WTC11 (cell line): ENCODE measurements around the gene ZNF516. TPM values are rescaled to one million over a fixed set of nuclear protein-coding genes. Genes with fewer than 3 reads are reported as not detected.

Source experiments
- ATAC-seq: fragments of 200-7000 bp; cut with Tn5 transposase; 2 replicates; pipeline ENCODE4 v1.10.0; 2021; ENCODE audit warnings: mild to moderate bottlenecking, moderate library complexity
- CTCF ChIA-PET: fragments of 300-600 bp; sonication (Branson Sonifier 250); formaldehyde crosslinking; loops from one replicate; lab custom pipeline; 2021; ENCODE audit warnings: antibody characterized with exemption; lab: Charles Lee
- POLR2A ChIA-PET: fragments of 350-600 bp; sonication (Branson Sonifier 250); formaldehyde crosslinking; loops from one replicate; lab custom pipeline; 2021; ENCODE audit warnings: antibody characterized with exemption; lab: Charles Lee
- DNase-seq: peaks from one replicate; pipeline ENCODE4 v3.0.0; 2021; ENCODE audit warnings: low spot score
- H3K27ac Mint-ChIP-seq: 2 replicates; pipeline ENCODE4 v1.8.0; 2021; ENCODE audit warnings: mixed read lengths
- H3K27me3 Mint-ChIP-seq: 2 replicates; pipeline ENCODE4 v1.8.0; 2021; ENCODE audit warnings: low read depth, mild to moderate bottlenecking, moderate library complexity, mixed read lengths
- H3K36me3 Mint-ChIP-seq: 2 replicates; pipeline ENCODE4 v1.8.0; 2021; ENCODE audit warnings: mixed read lengths
- H3K4me1 Mint-ChIP-seq: 2 replicates; pipeline ENCODE4 v1.8.0; 2022; ENCODE audit warnings: mixed read lengths
- H3K4me3 Mint-ChIP-seq: 2 replicates; pipeline ENCODE4 v1.8.0; 2021; ENCODE audit warnings: mild to moderate bottlenecking, moderate library complexity, mixed read lengths
- H3K9me3 Mint-ChIP-seq: 2 replicates; pipeline ENCODE4 v1.8.0; 2021; ENCODE audit warnings: mixed read lengths
- FOXK1 ChIP-seq: sonication (generic); formaldehyde crosslinking; IDR thresholded peaks from 2 replicates; pipeline ENCODE4 v1.8.0; 2022; ENCODE audit warnings: mild to moderate bottlenecking, moderate library complexity, missing genetic modification reagents
- KAT7 ChIP-seq: sonication (generic); formaldehyde crosslinking; IDR thresholded peaks from 2 replicates; pipeline ENCODE4 v1.8.1; 2023; ENCODE audit warnings: missing genetic modification reagents, mild to moderate bottlenecking, borderline replicate concordance
- NFATC4 ChIP-seq: fragments of 250-450 bp; sonication (Bioruptor Pico); IDR thresholded peaks from 2 replicates; pipeline ENCODE4 v1.9.0; 2021; ENCODE audit warnings: mild to moderate bottlenecking
- NR1H2 ChIP-seq: sonication (generic); formaldehyde crosslinking; IDR thresholded peaks from 2 replicates; pipeline ENCODE4 v1.9.0; 2021; ENCODE audit warnings: mild to moderate bottlenecking, moderate library complexity, missing genetic modification reagents
- NR2C2 ChIP-seq: sonication (generic); formaldehyde crosslinking; IDR thresholded peaks from 2 replicates; pipeline ENCODE4 v1.8.0; 2022; ENCODE audit warnings: mild to moderate bottlenecking, missing genetic modification reagents
- PRRX2 ChIP-seq: fragments of 250-450 bp; sonication (Bioruptor Pico); IDR thresholded peaks from 2 replicates; pipeline ENCODE4 v1.8.0; 2021; ENCODE audit warnings: mild to moderate bottlenecking
- RELA ChIP-seq: sonication (generic); formaldehyde crosslinking; IDR thresholded peaks from 2 replicates; pipeline ENCODE4 v1.8.1; 2022; ENCODE audit warnings: missing genetic modification reagents, mild to moderate bottlenecking, borderline replicate concordance
- RORB ChIP-seq: fragments of 250-450 bp; sonication (Bioruptor Pico); IDR thresholded peaks from 2 replicates; pipeline ENCODE4 v1.9.0; 2021; ENCODE audit warnings: mild to moderate bottlenecking
- SMAD4 ChIP-seq: sonication (generic); formaldehyde crosslinking; IDR thresholded peaks from 2 replicates; pipeline ENCODE4 v1.8.0; 2022; ENCODE audit warnings: mild to moderate bottlenecking, missing genetic modification reagents
- SP1 ChIP-seq: sonication (generic); formaldehyde crosslinking; conservative IDR thresholded peaks from 2 replicates; pipeline ENCODE4 v1.8.1; 2022; ENCODE audit warnings: missing genetic modification reagents
- ZNF232 ChIP-seq: sonication (generic); formaldehyde crosslinking; IDR thresholded peaks from 2 replicates; pipeline ENCODE4 v1.8.0; 2022; ENCODE audit warnings: mild to moderate bottlenecking, missing genetic modification reagents
- ZNF671 ChIP-seq: fragments of 250-450 bp; sonication (Bioruptor Pico); IDR thresholded peaks from 2 replicates; pipeline ENCODE4 v1.8.0; 2021; ENCODE audit warnings: mild to moderate bottlenecking
- total RNA-seq: library from RNA; stranded (reverse); gene quantifications from 3 replicates; pipeline ENCODE4 v1.2.3, GENCODE V29; 2021
- TF ChIP-seq, protein P1 (sequence below): sonication (generic); formaldehyde crosslinking; IDR thresholded peaks from 2 replicates; pipeline ENCODE4 v1.8.0; 2022; ENCODE audit warnings: mild to moderate bottlenecking, missing genetic modification reagents
- TF ChIP-seq, protein P2 (sequence below): sonication (generic); formaldehyde crosslinking; IDR thresholded peaks from 2 replicates; pipeline ENCODE4 v1.8.1; 2023; ENCODE audit warnings: mild to moderate bottlenecking, missing genetic modification reagents, borderline replicate concordance
- TF ChIP-seq, protein P3 (sequence below): fragments of 250-450 bp; sonication (Bioruptor Pico); IDR thresholded peaks from 2 replicates; pipeline ENCODE4 v1.8.0; 2021; ENCODE audit warnings: mild to moderate bottlenecking
- TF ChIP-seq, protein P4 (sequence below): sonication (generic); formaldehyde crosslinking; IDR thresholded peaks from 2 replicates; pipeline ENCODE4 v1.8.0; 2022; ENCODE audit warnings: mild to moderate bottlenecking, missing genetic modification reagents
- TF ChIP-seq, protein P5 (sequence below): sonication (generic); formaldehyde crosslinking; IDR thresholded peaks from 2 replicates; pipeline ENCODE4 v1.8.1; 2022; ENCODE audit warnings: mild to moderate bottlenecking, missing genetic modification reagents, moderate library complexity, borderline replicate concordance
- TF ChIP-seq, protein P6 (sequence below): sonication (generic); formaldehyde crosslinking; IDR thresholded peaks from 2 replicates; pipeline ENCODE4 v1.8.1; 2023; ENCODE audit warnings: mild to moderate bottlenecking, missing genetic modification reagents, moderate library complexity
- TF ChIP-seq, protein P7 (sequence below): sonication (generic); formaldehyde crosslinking; IDR thresholded peaks from 2 replicates; pipeline ENCODE4 v1.8.0; 2022; ENCODE audit warnings: missing genetic modification reagents

Gene ZNF516
- total RNA-seq, 1 experiment from 2014 or later = 58.6 TPM

DNA sequence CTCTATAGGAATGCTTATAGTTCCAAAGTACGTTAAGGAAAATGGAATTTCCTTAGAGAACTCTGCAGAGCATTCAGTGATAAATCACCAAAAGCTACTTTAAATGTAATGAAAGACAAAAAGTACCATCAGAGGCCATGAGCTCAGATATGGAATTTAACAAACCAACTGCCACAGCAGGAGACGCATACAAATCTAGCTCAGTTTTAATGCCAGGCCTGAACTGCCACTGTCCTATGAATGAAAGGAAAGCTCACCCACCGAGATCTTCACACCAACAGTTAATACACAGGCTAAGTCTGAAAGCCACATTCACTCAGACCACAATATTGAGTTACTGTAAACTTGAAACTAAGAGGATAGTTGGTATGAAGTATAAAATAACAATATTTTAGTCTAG is 126.8 kb downstream of the ZNF516 start (continued):
- TF ChIP-seq, protein P1, sequence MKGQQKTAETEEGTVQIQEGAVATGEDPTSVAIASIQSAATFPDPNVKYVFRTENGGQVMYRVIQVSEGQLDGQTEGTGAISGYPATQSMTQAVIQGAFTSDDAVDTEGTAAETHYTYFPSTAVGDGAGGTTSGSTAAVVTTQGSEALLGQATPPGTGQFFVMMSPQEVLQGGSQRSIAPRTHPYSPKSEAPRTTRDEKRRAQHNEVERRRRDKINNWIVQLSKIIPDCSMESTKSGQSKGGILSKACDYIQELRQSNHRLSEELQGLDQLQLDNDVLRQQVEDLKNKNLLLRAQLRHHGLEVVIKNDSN (CRISPR knock-in tag) = no peak
- TF ChIP-seq NFATC4 = no peak

DNA sequence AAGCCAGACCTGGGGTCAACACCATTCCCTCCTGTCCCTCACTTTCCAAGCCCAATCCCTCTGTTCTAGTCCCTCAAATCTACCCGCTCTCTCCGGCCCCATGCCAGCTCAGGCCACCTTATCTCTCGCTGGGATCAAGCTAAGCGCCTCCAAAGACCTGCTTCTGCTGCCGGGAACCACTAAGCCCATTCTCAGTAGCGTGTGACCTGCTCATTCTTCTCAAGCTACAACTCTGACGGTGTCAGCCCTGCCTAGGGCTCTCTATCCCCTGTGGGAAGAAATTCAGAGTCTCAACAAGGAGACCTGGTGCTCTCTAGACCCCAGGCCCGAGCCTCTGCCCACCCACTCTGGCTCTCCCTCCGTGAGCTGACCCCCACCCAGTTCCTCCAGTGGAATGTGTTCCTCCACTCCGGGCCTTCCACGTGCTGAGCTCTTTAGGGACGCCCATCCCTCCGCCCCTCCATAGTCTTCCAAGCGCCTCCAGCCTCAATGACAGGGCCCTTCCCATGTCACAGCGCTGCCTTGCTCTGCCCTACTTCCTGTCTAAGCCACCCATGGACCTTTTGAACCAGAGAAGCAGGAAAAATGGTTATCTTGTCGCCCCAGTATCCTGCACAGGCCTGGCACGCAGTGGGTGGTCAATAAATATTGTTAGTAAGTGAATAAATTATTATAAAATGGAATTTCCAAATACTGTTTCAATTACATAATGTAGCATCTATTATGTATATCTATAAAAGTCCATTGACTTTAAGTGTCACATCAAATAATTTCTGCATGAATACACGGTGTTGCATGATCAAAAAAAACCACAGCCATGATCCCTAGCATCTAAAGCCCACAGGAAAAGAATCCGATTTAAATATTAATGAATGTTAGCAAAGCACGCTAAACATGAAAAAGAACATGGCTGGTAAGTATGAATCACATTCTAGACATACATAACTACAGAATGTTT is 127.6 kb downstream of the ZNF516 start:
- no peak for TF ChIP-seq NR2C2
- no peak for TF ChIP-seq PRRX2
- TF ChIP-seq ZNF232 = no peak
- TF ChIP-seq, protein P2, sequence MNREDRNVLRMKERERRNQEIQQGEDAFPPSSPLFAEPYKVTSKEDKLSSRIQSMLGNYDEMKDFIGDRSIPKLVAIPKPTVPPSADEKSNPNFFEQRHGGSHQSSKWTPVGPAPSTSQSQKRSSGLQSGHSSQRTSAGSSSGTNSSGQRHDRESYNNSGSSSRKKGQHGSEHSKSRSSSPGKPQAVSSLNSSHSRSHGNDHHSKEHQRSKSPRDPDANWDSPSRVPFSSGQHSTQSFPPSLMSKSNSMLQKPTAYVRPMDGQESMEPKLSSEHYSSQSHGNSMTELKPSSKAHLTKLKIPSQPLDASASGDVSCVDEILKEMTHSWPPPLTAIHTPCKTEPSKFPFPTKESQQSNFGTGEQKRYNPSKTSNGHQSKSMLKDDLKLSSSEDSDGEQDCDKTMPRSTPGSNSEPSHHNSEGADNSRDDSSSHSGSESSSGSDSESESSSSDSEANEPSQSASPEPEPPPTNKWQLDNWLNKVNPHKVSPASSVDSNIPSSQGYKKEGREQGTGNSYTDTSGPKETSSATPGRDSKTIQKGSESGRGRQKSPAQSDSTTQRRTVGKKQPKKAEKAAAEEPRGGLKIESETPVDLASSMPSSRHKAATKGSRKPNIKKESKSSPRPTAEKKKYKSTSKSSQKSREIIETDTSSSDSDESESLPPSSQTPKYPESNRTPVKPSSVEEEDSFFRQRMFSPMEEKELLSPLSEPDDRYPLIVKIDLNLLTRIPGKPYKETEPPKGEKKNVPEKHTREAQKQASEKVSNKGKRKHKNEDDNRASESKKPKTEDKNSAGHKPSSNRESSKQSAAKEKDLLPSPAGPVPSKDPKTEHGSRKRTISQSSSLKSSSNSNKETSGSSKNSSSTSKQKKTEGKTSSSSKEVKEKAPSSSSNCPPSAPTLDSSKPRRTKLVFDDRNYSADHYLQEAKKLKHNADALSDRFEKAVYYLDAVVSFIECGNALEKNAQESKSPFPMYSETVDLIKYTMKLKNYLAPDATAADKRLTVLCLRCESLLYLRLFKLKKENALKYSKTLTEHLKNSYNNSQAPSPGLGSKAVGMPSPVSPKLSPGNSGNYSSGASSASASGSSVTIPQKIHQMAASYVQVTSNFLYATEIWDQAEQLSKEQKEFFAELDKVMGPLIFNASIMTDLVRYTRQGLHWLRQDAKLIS = no peak
- TF ChIP-seq NR1H2 (CRISPR knock-in tag) = no peak
- TF ChIP-seq, protein P3, sequence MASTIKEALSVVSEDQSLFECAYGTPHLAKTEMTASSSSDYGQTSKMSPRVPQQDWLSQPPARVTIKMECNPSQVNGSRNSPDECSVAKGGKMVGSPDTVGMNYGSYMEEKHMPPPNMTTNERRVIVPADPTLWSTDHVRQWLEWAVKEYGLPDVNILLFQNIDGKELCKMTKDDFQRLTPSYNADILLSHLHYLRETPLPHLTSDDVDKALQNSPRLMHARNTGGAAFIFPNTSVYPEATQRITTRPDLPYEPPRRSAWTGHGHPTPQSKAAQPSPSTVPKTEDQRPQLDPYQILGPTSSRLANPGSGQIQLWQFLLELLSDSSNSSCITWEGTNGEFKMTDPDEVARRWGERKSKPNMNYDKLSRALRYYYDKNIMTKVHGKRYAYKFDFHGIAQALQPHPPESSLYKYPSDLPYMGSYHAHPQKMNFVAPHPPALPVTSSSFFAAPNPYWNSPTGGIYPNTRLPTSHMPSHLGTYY (CRISPR knock-in tag) = no peak
- TF ChIP-seq, protein P4, sequence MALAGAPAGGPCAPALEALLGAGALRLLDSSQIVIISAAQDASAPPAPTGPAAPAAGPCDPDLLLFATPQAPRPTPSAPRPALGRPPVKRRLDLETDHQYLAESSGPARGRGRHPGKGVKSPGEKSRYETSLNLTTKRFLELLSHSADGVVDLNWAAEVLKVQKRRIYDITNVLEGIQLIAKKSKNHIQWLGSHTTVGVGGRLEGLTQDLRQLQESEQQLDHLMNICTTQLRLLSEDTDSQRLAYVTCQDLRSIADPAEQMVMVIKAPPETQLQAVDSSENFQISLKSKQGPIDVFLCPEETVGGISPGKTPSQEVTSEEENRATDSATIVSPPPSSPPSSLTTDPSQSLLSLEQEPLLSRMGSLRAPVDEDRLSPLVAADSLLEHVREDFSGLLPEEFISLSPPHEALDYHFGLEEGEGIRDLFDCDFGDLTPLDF (CRISPR knock-in tag) = no peak
- no peak for TF ChIP-seq FOXK1 (CRISPR knock-in tag)
- DNase-seq = no peak
- no peak for ATAC-seq
- Mint-ChIP-seq H3K27me3 (no peaks in the 10 kb centered on the region), H3K4me1 (peaks cover 26% of the 10 kb centered on the region), H3K4me3 (no peak overlapping the region), H3K9me3 (no peaks in the 10 kb centered on the region), H3K27ac (no peak overlapping the region), H3K36me3 (peaks cover 13% of the 10 kb centered on the region)
- ChIA-PET CTCF (interaction anchor here (1.4 kb wide), 1 partner anchor 19 kb away, joined by 3 read pairs; no protein-coding TSS in a partner anchor), POLR2A (no interaction called here)

DNA sequence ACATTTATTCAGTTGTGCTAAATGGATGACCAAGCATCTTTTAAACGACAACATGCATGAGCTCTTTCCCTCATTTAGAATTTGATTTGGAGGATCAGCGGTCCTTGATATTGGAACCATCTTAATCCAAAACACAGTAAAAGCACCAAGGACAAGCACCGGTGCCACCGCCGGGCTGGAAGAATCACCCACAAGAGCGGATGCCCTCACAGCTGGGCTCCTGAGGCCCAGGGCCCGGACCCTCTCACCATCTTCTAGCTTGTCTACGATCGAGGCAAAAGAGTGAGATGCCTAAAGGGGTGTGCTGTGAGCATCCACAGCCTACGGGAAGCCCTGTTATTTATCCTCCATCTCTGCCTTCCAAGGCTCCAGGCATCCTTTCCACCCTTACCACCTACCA is 129.5 kb downstream of the ZNF516 start:
- no peak for ATAC-seq
- Mint-ChIP-seq H3K27me3 (no peaks in the 10 kb centered on the region), H3K4me3 (no peak overlapping the region), H3K36me3 (peaks cover 11% of the 10 kb centered on the region), H3K27ac (no peak overlapping the region), H3K9me3 (no peaks in the 10 kb centered on the region), H3K4me1 (peaks cover 37% of the 10 kb centered on the region)
- ChIA-PET POLR2A (no interaction called here), CTCF (interaction anchor here (0.8 kb wide), 1 partner anchor 344 kb away, joined by 3 read pairs; no protein-coding TSS in a partner anchor)
- no peak for DNase-seq
- TF ChIP-seq, protein P5, sequence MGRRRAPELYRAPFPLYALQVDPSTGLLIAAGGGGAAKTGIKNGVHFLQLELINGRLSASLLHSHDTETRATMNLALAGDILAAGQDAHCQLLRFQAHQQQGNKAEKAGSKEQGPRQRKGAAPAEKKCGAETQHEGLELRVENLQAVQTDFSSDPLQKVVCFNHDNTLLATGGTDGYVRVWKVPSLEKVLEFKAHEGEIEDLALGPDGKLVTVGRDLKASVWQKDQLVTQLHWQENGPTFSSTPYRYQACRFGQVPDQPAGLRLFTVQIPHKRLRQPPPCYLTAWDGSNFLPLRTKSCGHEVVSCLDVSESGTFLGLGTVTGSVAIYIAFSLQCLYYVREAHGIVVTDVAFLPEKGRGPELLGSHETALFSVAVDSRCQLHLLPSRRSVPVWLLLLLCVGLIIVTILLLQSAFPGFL (CRISPR knock-in tag) = no peak
- TF ChIP-seq RELA (no peak), SMAD4 (no peak), RORB (CRISPR knock-in tag) (no peak), KAT7 (CRISPR knock-in tag) (no peak), ZNF671 (CRISPR knock-in tag) (no peak), SP1 (CRISPR knock-in tag) (no peak)
- TF ChIP-seq, protein P6, sequence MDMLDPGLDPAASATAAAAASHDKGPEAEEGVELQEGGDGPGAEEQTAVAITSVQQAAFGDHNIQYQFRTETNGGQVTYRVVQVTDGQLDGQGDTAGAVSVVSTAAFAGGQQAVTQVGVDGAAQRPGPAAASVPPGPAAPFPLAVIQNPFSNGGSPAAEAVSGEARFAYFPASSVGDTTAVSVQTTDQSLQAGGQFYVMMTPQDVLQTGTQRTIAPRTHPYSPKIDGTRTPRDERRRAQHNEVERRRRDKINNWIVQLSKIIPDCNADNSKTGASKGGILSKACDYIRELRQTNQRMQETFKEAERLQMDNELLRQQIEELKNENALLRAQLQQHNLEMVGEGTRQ (CRISPR knock-in tag) = no peak
- TF ChIP-seq, protein P7, sequence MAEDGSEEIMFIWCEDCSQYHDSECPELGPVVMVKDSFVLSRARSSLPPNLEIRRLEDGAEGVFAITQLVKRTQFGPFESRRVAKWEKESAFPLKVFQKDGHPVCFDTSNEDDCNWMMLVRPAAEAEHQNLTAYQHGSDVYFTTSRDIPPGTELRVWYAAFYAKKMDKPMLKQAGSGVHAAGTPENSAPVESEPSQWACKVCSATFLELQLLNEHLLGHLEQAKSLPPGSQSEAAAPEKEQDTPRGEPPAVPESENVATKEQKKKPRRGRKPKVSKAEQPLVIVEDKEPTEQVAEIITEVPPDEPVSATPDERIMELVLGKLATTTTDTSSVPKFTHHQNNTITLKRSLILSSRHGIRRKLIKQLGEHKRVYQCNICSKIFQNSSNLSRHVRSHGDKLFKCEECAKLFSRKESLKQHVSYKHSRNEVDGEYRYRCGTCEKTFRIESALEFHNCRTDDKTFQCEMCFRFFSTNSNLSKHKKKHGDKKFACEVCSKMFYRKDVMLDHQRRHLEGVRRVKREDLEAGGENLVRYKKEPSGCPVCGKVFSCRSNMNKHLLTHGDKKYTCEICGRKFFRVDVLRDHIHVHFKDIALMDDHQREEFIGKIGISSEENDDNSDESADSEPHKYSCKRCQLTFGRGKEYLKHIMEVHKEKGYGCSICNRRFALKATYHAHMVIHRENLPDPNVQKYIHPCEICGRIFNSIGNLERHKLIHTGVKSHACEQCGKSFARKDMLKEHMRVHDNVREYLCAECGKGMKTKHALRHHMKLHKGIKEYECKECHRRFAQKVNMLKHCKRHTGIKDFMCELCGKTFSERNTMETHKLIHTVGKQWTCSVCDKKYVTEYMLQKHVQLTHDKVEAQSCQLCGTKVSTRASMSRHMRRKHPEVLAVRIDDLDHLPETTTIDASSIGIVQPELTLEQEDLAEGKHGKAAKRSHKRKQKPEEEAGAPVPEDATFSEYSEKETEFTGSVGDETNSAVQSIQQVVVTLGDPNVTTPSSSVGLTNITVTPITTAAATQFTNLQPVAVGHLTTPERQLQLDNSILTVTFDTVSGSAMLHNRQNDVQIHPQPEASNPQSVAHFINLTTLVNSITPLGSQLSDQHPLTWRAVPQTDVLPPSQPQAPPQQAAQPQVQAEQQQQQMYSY = no peak
- TF ChIP-seq, protein P1 (CRISPR knock-in tag) = no peak
